CD4-positive, alpha-beta T cell (primary cell): ENCODE results near the gene FOXD3. TPM values are rescaled to one million over a fixed set of nuclear protein-coding genes. Genes with fewer than 3 reads are reported as not detected.
A peak's percentile ranks its signal among the peaks of the same experiment; 100 is the strongest.

Experiments used
- ATAC-seq: fragments of 200-7000 bp; cut with Tn5 transposase; one replicate; pipeline ENCODE4 v1.10.0; 2022; ENCODE audit warnings: mild to moderate bottlenecking; ENCODE audit not compliant: poor library complexity
- CTCF ChIA-PET: fragments of 350-600 bp; sonication (Branson Sonifier 250); formaldehyde crosslinking; loops from one replicate; lab custom pipeline; 2021; ENCODE audit warnings: antibody characterized with exemption, inconsistent platforms; lab: Charles Lee
- POLR2A ChIA-PET: fragments of 350-600 bp; sonication (Branson Sonifier 250); formaldehyde crosslinking; loops from one replicate; lab custom pipeline; 2021; ENCODE audit warnings: antibody characterized with exemption, inconsistent platforms; lab: Charles Lee
- DNase-seq, 14 experiments: peaks; one replicate each; pipeline ENCODE4 v3.0.0-alpha.2; 2013 to 2020; ENCODE audit warnings: mixed read lengths in 2 of 14
- H3K27ac ChIP-seq, 2 donors: one replicate each; pipeline versions ENCODE4 v1.5.1 to v1.7.0; 2013; ENCODE audit warnings: low read length in 2 of 2, low read depth in 1 of 2, mild to moderate bottlenecking in 1 of 2
- H3K27me3 ChIP-seq, 2 experiments: 1 replicate in 1 of 2; 2 replicates in 1 of 2; pipeline versions ENCODE4 v1.6.1 to v1.7.0; 2013; ENCODE audit warnings: low read length in 2 of 2, control low read depth in 1 of 2, mild to moderate bottlenecking in 1 of 2, moderate library complexity in 1 of 2; ENCODE audit not compliant: insufficient read depth in 2 of 2, control insufficient read depth in 1 of 2
- H3K36me3 ChIP-seq: one replicate; pipeline ENCODE4 v1.6.1; 2013; ENCODE audit warnings: low read length, control low read depth; ENCODE audit not compliant: insufficient read depth
- H3K4me1 ChIP-seq: one replicate; pipeline ENCODE4 v1.6.1; 2013; ENCODE audit warnings: low read length, control low read depth; ENCODE audit not compliant: insufficient read depth
- H3K4me3 ChIP-seq: one replicate; pipeline ENCODE4 v1.5.1; 2013; ENCODE audit warnings: mild to moderate bottlenecking, low read length, moderate library complexity
- H3K9me3 ChIP-seq, 2 experiments: 1 replicate in 1 of 2; 2 replicates in 1 of 2; pipeline versions ENCODE4 v1.6.1 to v1.7.0; 2013; ENCODE audit warnings: low read length in 2 of 2, mild to moderate bottlenecking in 2 of 2, control low read depth in 1 of 2, moderate library complexity in 1 of 2; ENCODE audit not compliant: control insufficient read depth in 1 of 2, insufficient read depth in 1 of 2
- H3K27ac Mint-ChIP-seq: one replicate; pipeline ENCODE4 v1.8.0; 2020; ENCODE audit warnings: mixed read lengths
- H3K27me3 Mint-ChIP-seq: one replicate; pipeline ENCODE4 v1.8.0; 2021; ENCODE audit warnings: mixed read lengths
- H3K36me3 Mint-ChIP-seq: one replicate; pipeline ENCODE4 v1.8.0; 2021; ENCODE audit warnings: low read depth, mixed read lengths
- H3K4me1 Mint-ChIP-seq: one replicate; pipeline ENCODE4 v1.8.0; 2021; ENCODE audit warnings: low read depth, mixed read lengths
- H3K4me3 Mint-ChIP-seq: one replicate; pipeline ENCODE4 v1.8.0; 2020; ENCODE audit warnings: mild to moderate bottlenecking, mixed read lengths
- H3K9me3 Mint-ChIP-seq: one replicate; pipeline ENCODE4 v1.8.0; 2020; ENCODE audit warnings: mixed read lengths
- CTCF ChIP-seq: fragments of 200-600 bp; IDR thresholded peaks from one replicate; pipeline ENCODE4 v1.8.0; 2022; ENCODE audit warnings: antibody characterized with exemption, mild to moderate bottlenecking
- intact Hi-C, 2 experiments: fragments of 100-400 bp; cut with DNase I in 1 of 2; cut with micrococcal nuclease in 1 of 2; formaldehyde crosslinking; loops; one replicate each; pipeline versions ENCODE4 v1.15.1 to v1.9.0; 2023 to 2025; cut with DNase I, micrococcal nuclease
- total RNA-seq, 174 experiments: library from RNA in 2 of 174; stranded (reverse) in 2 of 174; gene quantifications; one replicate each; pipeline ENCODE4 v1.2.3 and lab custom pipeline; 2021 to 2026

Gene FOXD3
- total RNA-seq, 2 experiments from 2014 or later, result not detected

GRCh38 chr1:63328122-63328521 is 5.8 kb downstream of the FOXD3 start:
- no peak overlapping the region for H3K27ac Mint-ChIP-seq
- no peak for TF ChIP-seq CTCF
- intact Hi-C loops, result loop anchor here in 1 of 2 experiments (5.0 kb wide), 1 partner anchor 194 kb away; the partner anchor contains the start of genes EFCAB7 and ITGB3BP
- ATAC-seq, result no peak
- H3K9me3 ChIP-seq, result peaks cover 24 to 45% of the 10 kb centered on the region in 2 experiments
- peaks cover 88% of the 10 kb centered on the region for H3K27me3 Mint-ChIP-seq
- peaks cover 5% of the 10 kb centered on the region for H3K36me3 Mint-ChIP-seq
- no peaks in the 10 kb centered on the region for H3K36me3 ChIP-seq
- H3K9me3 Mint-ChIP-seq, result peaks cover 3% of the 10 kb centered on the region
- CTCF ChIA-PET, result interaction anchor here (0.6 kb wide), 1 partner anchor 28 kb away, joined by 4 read pairs; no protein-coding TSS in a partner anchor
- POLR2A ChIA-PET, result no interaction called here
- H3K27me3 ChIP-seq, result peaks cover 68 to 92% of the 10 kb centered on the region in 2 experiments
- H3K27ac ChIP-seq, result no peak overlapping the region
- H3K4me3 Mint-ChIP-seq, result peak overlapping the region; percentile 23
- no peak overlapping the region for H3K4me3 ChIP-seq
- peaks cover 38% of the 10 kb centered on the region for H3K4me1 ChIP-seq
- peaks cover 31% of the 10 kb centered on the region for H3K4me1 Mint-ChIP-seq
- DNase-seq, result no peak

GRCh38 chr1:63328781-63329180 is 6.4 kb downstream of the FOXD3 start:
- Mint-ChIP-seq H3K4me1 (peaks cover 31% of the 10 kb centered on the region), H3K36me3 (peaks cover 5% of the 10 kb centered on the region), H3K27ac (no peak overlapping the region), H3K4me3 (no peak overlapping the region), H3K9me3 (peaks cover 3% of the 10 kb centered on the region), H3K27me3 (peaks cover 89% of the 10 kb centered on the region)
- DNase-seq (peak in 1 of 14 experiments; percentile 9), ATAC-seq (no peak)
- Histone ChIP-seq H3K9me3 (peaks cover 24 to 45% of the 10 kb centered on the region in 2 experiments), H3K36me3 (no peaks in the 10 kb centered on the region), H3K4me1 (peaks cover 33% of the 10 kb centered on the region), H3K27me3 (peaks cover 70 to 96% of the 10 kb centered on the region in 2 experiments), H3K4me3 (no peak overlapping the region), H3K27ac (no peak overlapping the region)
- intact Hi-C loops, result loop anchor here in 1 of 2 experiments (5.0 kb wide), 1 partner anchor 194 kb away; the partner anchor contains the start of genes EFCAB7 and ITGB3BP
- CTCF ChIA-PET, result no interaction called here
- POLR2A ChIA-PET, result no interaction called here
- TF ChIP-seq CTCF, result no peak

- DNase-seq, result peak in 2 of 14 experiments; percentile 33 to 34
- intact Hi-C loops, result loop anchor here in 1 of 2 experiments (5.0 kb wide), 1 partner anchor 193 kb away; the partner anchor contains the start of genes EFCAB7 and ITGB3BP
- H3K36me3 Mint-ChIP-seq, result peaks cover 5% of the 10 kb centered on the region
Measured at GRCh38 chr1:63329621-63330330, 7.4 kb downstream of the FOXD3 start.

More at GRCh38 chr1:63329621-63330330, 7.4 kb downstream of the FOXD3 start:
- POLR2A ChIA-PET, result no interaction called here
- H3K27ac Mint-ChIP-seq, result no peak overlapping the region
- peaks cover 66 to 92% of the 10 kb centered on the region in 2 experiments for H3K27me3 ChIP-seq
- no peak overlapping the region for H3K4me3 Mint-ChIP-seq
- peaks cover 24 to 38% of the 10 kb centered on the region in 2 experiments for H3K9me3 ChIP-seq
- H3K4me3 ChIP-seq, result no peak overlapping the region
- CTCF ChIA-PET, result no interaction called here
- H3K4me1 Mint-ChIP-seq, result peaks cover 26% of the 10 kb centered on the region
- H3K27me3 Mint-ChIP-seq, result peaks cover 92% of the 10 kb centered on the region
- H3K36me3 ChIP-seq, result no peaks in the 10 kb centered on the region
- H3K9me3 Mint-ChIP-seq, result peaks cover 3% of the 10 kb centered on the region
- H3K27ac ChIP-seq, result no peak overlapping the region
- no peak for ATAC-seq
- no peak for TF ChIP-seq CTCF
- H3K4me1 ChIP-seq, result peaks cover 27% of the 10 kb centered on the region
